NCI-H1092 treated with DMSO at 0.1 percent for 48 hours (cell line): ENCODE results near the gene NECAB2.
A peak's percentile ranks its signal among the peaks of the same experiment; 100 is the strongest.

Experiments used
- DNase-seq: peaks from one replicate; lab custom pipeline; 2025; lab: John Stamatoyannopoulos, UW

The NECAB2 gene

GRCh38 chr16:84024854-84025253 lies 56.8 kb downstream of the NECAB2 start:
- DNase-seq = no peak

- no peak for DNase-seq
These were observed 58.6 kb downstream of the NECAB2 start for GRCh38 chr16:84026606-84027005.

GRCh38 chr16:84027625-84028024 lies 59.6 kb downstream of the NECAB2 start:
- DNase-seq = no peak

GRCh38 chr16:84029297-84030047 lies 61.4 kb downstream of the NECAB2 start:
- DNase-seq = no peak

- no peak for DNase-seq
These were observed 63.5 kb downstream of the NECAB2 start for GRCh38 chr16:84031556-84031955.

GRCh38 chr16:84032458-84033178 lies 64.6 kb downstream of the NECAB2 start:
- peak; percentile 29 for DNase-seq

GRCh38 chr16:84033251-84034195 lies 65.5 kb downstream of the NECAB2 start:
- no peak for DNase-seq

GRCh38 chr16:84034516-84034915 lies 66.5 kb downstream of the NECAB2 start:
- no peak for DNase-seq

- no peak for DNase-seq
These were observed 68.1 kb downstream of the NECAB2 start for GRCh38 chr16:84036131-84036530.

GRCh38 chr16:84036982-84037425 lies 69.0 kb downstream of the NECAB2 start:
- no peak for DNase-seq

- no peak for DNase-seq
These were observed 70.4 kb downstream of the NECAB2 start for GRCh38 chr16:84038469-84038868.

- DNase-seq = no peak
These were observed 71.7 kb downstream of the NECAB2 start for GRCh38 chr16:84039696-84040095.

- no peak for DNase-seq
These were observed 72.3 kb downstream of the NECAB2 start for GRCh38 chr16:84040226-84040822.

GRCh38 chr16:84040823-84041820 lies 73.1 kb downstream of the NECAB2 start:
- DNase-seq = peak; percentile 9

GRCh38 chr16:84041881-84042280 lies 73.8 kb downstream of the NECAB2 start:
- DNase-seq = no peak

GRCh38 chr16:84042308-84042878 lies 74.3 kb downstream of the NECAB2 start, which contains the start of gene SLC38A8:
Gene SLC38A8 (minus strand): TSS chr16:84042795. CDS start chr16:84042157, 638 bp downstream.
- DNase-seq = no peak

- DNase-seq = no peak
These were observed 74.9 kb downstream of the NECAB2 start for GRCh38 chr16:84042879-84043485.

- no peak for DNase-seq
These were observed 75.6 kb downstream of the NECAB2 start for GRCh38 chr16:84043486-84044117.

- peak; percentile 14 for DNase-seq
These were observed 76.1 kb downstream of the NECAB2 start for GRCh38 chr16:84044118-84044488.
